HepG2 (cell line): Measurements from ENCODE around the gene POLN. TPM values are rescaled to one million over a fixed set of nuclear protein-coding genes. Genes with fewer than 3 reads are reported as not detected.

Source experiments
- AGO1 ChIP-seq: fragments of 200-400 bp; formaldehyde crosslinking; IDR thresholded peaks from 2 replicates; pipeline ENCODE4 v1.6.1; 2017; ENCODE audit warnings: mild to moderate bottlenecking, low read depth, low read length, moderate library complexity; ENCODE audit not compliant: poor library complexity, severe bottlenecking
- AHR ChIP-seq: IDR thresholded peaks from 2 replicates; pipeline ENCODE4 v1.6.1; 2018; ENCODE audit warnings: missing genetic modification reagents, missing compliant biosample characterization
- CC2D1A ChIP-seq: sonication (generic); formaldehyde crosslinking; IDR thresholded peaks from 2 replicates; pipeline ENCODE4 v1.8.1; 2023; ENCODE audit warnings: mild to moderate bottlenecking, missing genetic modification reagents
- ETS1 ChIP-seq: sonication (generic); formaldehyde crosslinking; IDR thresholded peaks from 2 replicates; pipeline ENCODE4 v1.4.0; 2020; ENCODE audit warnings: missing genetic modification reagents
- GATA4 ChIP-seq: sonication (generic); IDR thresholded peaks from 2 replicates; pipeline ENCODE4 v1.6.1; 2016; ENCODE audit warnings: antibody characterized with exemption, low read depth, borderline replicate concordance
- MXD1 ChIP-seq: sonication (generic); formaldehyde crosslinking; IDR thresholded peaks from 2 replicates; pipeline ENCODE4 v1.4.0; 2020; ENCODE audit warnings: mild to moderate bottlenecking, missing genetic modification reagents
- POLR2A ChIP-seq, 2 experiments: IDR thresholded peaks; 2 replicates each; pipeline ENCODE4 v1.6.1; 2011; ENCODE audit warnings: low read depth in 2 of 2, low read length in 2 of 2, mild to moderate bottlenecking in 1 of 2, moderate library complexity in 1 of 2; ENCODE audit not compliant: insufficient read depth in 1 of 2
- PRDM10 ChIP-seq: sonication (generic); formaldehyde crosslinking; IDR thresholded peaks from 2 replicates; pipeline ENCODE4 v1.4.0; 2020; ENCODE audit warnings: low read depth, missing genetic modification reagents
- TBL1XR1 ChIP-seq: fragments of 150-350 bp; IDR thresholded peaks from 2 replicates; pipeline ENCODE4 v1.6.1; 2014; ENCODE audit warnings: borderline replicate concordance, low read length; ENCODE audit not compliant: partially characterized antibody
- ZHX2 ChIP-seq, 2 experiments: sonication (generic) in 1 of 2; formaldehyde crosslinking in 1 of 2; IDR thresholded peaks; 2 replicates each; pipeline versions ENCODE4 v1.6.1 to v1.9.0; 2014 to 2022; ENCODE audit warnings: antibody characterized with exemption in 1 of 2, borderline replicate concordance in 1 of 2, inconsistent platforms in 1 of 2, low read depth in 1 of 2, missing genetic modification reagents in 1 of 2
- ZNF280B ChIP-seq: sonication (generic); formaldehyde crosslinking; IDR thresholded peaks from 2 replicates; pipeline ENCODE4 v1.5.0; 2020; ENCODE audit warnings: missing genetic modification reagents, mild to moderate bottlenecking, borderline replicate concordance
- ZNF282 ChIP-seq: fragments of 450-650 bp; IDR thresholded peaks from 2 replicates; pipeline ENCODE4 v1.6.1; 2018; ENCODE audit not compliant: partially characterized antibody
- ZNF768 ChIP-seq: sonication (generic); formaldehyde crosslinking; IDR thresholded peaks from 2 replicates; pipeline ENCODE4 v1.4.0; 2020; ENCODE audit warnings: missing genetic modification reagents
- ZNF777 ChIP-seq: sonication (generic); formaldehyde crosslinking; IDR thresholded peaks from 2 replicates; pipeline ENCODE4 v1.4.0; 2020; ENCODE audit warnings: missing genetic modification reagents
- polyA plus RNA-seq, 8 experiments: library from polyadenylated mRNA; depleted of rRNA in 3 of 8; stranded (reverse) in 7 of 8; unstranded in 1 of 8; fragments of >200 nt; fragmentation: Illumina TruSeq in 4 of 8; extraction: Trizol in 4 of 8; gene quantifications; 2 replicates each; pipeline versions ENCODE4 v1.2.1 to v1.2.3, GENCODE V29; 2011 to 2016; ENCODE audit warnings: low read depth in 4 of 8, missing spikeins in 1 of 8, mixed read lengths in 1 of 8; ENCODE audit not compliant: insufficient read depth in 1 of 8
- total RNA-seq, 5 experiments: library from RNA; depleted of rRNA; stranded (reverse); fragments of >200 nt; fragmentation: Illumina TruSeq; extraction: Trizol; gene quantifications; 2 replicates each; pipeline ENCODE4 v1.2.3, GENCODE V29; 2016; ENCODE audit warnings: low read depth in 1 of 5

The POLN gene
- total and polyA plus RNA-seq, 2 of the 13 experiments (the other 11 are each of a cell fraction or from before 2014, with no cell fraction given) = 0.93 to 1.5 TPM

- TF ChIP-seq ZHX2 (IDR thresholded peaks at IDR 0.05; ENCODE audit: low read depth) (no peak), ZHX2 (CRISPR knock-in tag; IDR thresholded peaks at IDR 0.05; ENCODE audit: borderline replicate concordance) (no peak), AHR (0 out of 2 replicates have a peak, but pooled peaks have one; percentile 46), MXD1 (CRISPR knock-in tag) (peak; percentile 55; the same call in 1 of the 2 replicates), ZNF777 (CRISPR knock-in tag) (peak; percentile 83), ETS1 (CRISPR knock-in tag) (no peak), GATA4 (no peak), ZNF282 (no peak), CC2D1A (CRISPR knock-in tag) (no peak), PRDM10 (CRISPR knock-in tag) (no peak), AGO1 (peak; percentile 40), POLR2A (IDR thresholded peaks at IDR 0.05; ENCODE audit: insufficient read depth in 1 of 2, low read depth in 2 of 2, low read length in 2 of 2) (no peak), ZNF768 (CRISPR knock-in tag) (peak; percentile 72; the same call in 1 of the 2 replicates), ZNF280B (no peak), TBL1XR1 (no peak)
Observed at GRCh38 chr4:2041239-2042130, 200.4 kb downstream of the POLN start (continued).
